COLO668 (cell line): ENCODE data around the gene MAP2K1.
"Not testable (repeated sequence)": the region's sequence is repeated elsewhere in the genome, so short reads cannot be mapped to it uniquely, and the experiment has no call there.

Source experiments
- DNase-seq: peaks from one replicate; lab custom pipeline; 2025; ENCODE audit not compliant: unreplicated experiment; lab: John Stamatoyannopoulos, UW

MAP2K1 gene

GRCh38 chr15:66474135-66474534, 87.4 kb downstream of the MAP2K1 start:
- no peak for DNase-seq

DNA sequence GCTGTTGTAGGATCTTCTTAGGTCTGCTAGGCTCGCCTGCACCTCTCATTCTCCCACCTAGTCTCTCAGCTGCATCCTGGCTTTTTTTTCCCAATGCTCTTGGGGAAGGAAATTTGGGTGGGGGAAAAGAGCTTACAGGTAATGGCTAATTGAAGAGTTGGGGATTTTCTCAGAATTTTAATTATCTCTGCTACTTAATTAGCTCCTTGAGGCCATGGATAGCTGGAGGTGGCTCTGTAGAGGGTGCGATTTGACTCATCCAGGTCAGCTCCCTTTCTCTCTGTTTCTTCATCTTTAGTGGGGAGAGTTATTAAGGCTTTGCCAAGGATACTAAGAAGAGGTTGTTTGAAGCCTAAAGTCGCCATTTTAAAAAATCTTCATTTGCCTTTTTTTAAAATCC, 88.3 kb downstream of the MAP2K1 start:
- no peak for DNase-seq

DNA sequence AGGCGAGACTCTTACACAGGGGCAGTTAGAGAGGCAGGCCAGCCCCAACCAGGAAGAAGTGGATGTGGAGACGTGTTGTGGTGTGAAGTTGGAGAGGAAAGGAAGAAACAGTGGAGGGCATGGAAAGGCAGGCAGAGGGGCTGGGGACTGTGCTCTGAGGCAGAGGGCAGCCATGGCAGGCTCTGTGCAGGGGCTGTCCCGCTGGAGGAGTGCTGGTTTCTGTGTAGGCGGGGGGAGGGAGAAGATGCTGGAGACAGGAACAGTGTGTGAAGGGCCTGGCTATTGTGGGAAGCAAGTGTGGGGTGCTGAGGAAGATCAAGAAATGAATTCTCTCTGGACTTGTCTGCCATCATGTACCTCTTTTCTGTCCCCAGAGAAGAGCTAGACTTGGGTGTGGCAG, 89.8 kb downstream of the MAP2K1 start:
- DNase-seq: no peak

GRCh38 chr15:66477011-66477410, 90.3 kb downstream of the MAP2K1 start:
- DNase-seq: no peak

DNA sequence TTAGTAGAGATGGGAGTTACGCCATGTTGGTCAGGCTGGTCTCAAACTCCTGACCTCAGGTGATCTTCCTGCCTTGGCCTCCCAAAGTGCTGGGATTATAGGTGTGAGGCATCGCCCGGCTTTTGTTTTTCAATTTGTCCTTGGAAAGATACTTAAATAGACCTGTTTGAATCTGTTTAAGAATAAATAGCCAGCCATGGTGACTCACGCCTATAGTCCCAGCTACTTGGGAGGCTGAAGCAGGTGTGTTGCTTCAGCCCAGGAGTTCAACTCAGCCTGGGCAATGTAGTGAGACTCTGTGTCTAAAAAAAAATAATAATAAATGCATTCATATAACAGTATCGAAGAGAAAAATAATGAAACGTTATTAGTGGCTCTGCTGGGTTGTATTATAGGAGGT, 93.6 kb downstream of the MAP2K1 start:
- no peak for DNase-seq

DNA sequence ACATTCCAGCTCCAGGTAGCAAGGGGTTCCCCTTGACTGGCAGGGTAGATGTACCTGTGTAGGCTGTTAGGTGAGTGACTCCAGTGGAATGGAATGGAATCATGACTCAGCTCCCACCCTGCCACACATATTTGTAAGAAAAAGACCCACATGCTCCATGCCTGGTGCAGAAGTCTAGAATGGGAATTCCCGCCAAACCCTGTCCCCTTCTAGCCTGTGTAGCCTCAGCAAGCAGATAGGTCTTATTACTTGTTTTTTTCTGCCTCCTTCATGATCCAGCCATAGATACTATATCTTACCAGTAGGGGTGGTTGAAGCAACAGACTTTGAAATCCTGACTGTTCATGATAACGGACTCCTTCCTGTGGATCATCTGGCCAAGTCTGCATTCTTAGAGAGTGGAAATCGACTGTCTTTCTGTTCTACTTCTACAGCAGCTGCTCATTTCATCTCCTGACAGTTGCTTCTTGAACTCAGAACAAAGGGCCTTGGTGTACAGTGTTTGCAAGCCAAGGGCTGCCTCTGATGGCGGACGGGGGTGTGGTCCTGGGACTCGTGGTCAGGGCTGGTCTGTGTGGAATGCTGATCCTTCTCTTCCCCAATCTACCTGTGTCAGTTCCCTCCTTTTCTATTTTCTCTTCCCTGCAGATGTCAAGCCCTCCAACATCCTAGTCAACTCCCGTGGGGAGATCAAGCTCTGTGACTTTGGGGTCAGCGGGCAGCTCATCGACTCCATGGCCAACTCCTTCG, 94.6 kb downstream of the MAP2K1 start:
- DNase-seq: no peak

DNA sequence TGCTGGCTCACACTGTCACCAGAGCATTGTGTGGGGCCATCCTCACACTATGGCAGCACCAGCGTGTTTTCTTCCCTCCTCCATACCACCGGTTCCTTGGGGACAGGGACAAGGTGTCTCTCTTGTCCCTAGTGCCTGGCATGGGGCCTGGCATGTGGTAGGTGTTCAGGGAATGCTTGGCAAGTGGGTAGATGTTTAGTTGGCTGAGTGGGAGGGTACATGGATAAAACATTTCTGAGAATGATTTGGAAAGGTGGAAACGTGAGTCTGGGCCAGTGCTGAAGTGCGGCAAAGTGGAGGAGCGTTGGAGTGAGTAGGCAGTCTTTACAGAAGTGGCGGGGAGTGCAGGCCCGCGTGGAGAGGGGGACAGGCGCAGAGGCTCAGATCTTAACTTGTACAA, 95.8 kb downstream of the MAP2K1 start:
- DNase-seq: no peak

GRCh38 chr15:66483131-66483566, 96.4 kb downstream of the MAP2K1 start:
- DNase-seq: peak; percentile 11

DNA sequence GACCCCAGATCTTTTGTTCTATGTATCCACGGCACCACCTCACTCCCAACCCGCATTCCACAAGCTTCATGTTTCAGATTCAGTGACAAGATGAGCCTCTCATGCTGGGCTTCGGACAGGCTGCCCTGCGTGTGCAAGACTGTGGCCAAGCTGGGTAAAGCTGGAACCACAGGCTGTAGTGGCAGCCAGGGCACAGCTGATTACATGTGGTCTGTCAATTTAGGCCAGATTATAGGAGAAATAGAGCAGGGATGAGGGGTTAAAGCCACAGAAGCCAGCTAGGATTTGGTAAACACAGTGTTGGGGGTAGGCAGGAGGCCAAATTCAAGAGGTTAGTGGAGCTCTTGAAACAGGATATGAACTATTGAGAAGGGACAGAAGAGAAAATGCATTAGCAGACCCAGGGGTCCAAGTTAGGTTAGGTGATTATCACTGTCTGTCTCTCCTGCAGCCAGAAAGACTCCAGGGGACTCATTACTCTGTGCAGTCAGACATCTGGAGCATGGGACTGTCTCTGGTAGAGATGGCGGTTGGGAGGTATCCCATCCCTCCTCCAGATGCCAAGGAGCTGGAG, 97.9 kb downstream of the MAP2K1 start:
- no peak for DNase-seq

- DNase-seq: no peak
Measured at GRCh38 chr15:66486887-66487286, 100.2 kb downstream of the MAP2K1 start.

- DNase-seq: no peak
Measured at GRCh38 chr15:66488525-66488924, 101.8 kb downstream of the MAP2K1 start.

DNA sequence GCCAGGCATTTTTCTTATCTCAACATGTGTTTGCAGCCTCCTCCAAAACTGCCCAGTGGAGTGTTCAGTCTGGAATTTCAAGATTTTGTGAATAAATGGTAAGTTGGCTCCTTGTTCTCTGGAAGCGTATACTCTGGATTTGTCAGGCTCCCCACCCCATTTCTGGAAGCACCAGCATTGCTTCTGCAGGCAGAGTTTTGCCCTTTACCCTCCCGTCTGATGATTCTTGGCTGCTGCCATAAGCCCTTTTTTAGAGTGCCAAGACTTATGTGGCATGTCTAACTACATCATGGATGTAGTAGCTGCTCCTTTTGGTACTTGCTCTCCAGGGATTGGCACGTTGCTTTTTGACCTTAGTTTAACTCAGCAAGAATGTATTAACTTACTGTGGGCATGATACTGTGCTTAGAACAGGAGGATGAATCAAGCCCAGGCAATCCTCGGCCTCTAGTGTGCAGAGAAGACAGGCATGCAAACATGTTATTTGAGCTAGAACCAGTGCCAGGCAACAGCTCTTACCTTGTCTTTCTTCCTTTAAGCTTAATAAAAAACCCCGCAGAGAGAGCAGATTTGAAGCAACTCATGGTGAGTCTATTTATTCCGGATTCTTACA, 102.6 kb downstream of the MAP2K1 start:
- no peak for DNase-seq

DNA sequence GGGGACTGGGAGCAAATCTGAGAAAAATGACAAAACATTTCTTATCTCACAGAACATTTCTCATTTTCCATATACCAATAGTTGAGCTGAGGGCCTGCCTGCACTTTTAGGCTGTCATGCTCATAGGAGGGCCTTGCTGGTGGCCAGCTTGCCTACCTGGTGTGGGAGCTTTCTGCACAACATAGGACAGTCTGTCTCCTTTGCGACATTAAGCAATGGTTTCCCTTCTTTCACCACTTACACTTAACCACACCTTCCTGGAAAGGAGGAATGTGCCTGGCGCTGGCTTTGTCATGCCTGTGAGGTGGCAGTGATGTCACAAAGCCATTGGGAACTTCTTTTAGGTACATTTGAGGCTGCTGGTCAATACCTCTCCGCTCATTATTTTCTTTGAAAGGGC, 105.1 kb downstream of the MAP2K1 start:
- no peak for DNase-seq

DNA sequence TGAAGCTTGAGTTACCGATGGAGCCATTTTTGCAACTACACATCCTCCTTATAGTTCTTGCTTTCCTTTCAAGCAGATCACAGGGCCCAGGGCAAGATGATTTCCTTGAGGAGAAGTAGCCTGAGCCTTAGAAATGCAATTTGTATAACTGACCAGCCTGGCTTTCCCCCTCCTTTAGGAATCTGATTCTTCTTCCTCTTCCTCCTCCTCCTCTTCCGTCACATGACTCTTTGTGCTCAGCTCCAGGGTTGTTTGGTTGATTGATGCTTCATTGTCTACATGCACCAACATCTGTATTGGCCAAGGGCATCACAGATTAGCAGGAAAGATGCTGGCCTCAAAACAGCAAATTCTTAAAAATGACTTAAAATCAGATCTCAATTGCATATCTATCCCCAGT, 107.5 kb downstream of the MAP2K1 start:
- no peak for DNase-seq

- DNase-seq: peak; percentile 23
Measured at GRCh38 chr15:66496951-66497501, 110.3 kb downstream of the MAP2K1 start.

GRCh38 chr15:66497502-66498455, 111.1 kb downstream of the MAP2K1 start, which contains the start of gene SNAPC5:
SNAPC5 (minus strand) TSS chr15:66497762; CDS start chr15:66497731, 31 bp downstream.
- peak; percentile 96 for DNase-seq

- DNase-seq: no peak
Measured at GRCh38 chr15:66498501-66499386, 112.0 kb downstream of the MAP2K1 start.

DNA sequence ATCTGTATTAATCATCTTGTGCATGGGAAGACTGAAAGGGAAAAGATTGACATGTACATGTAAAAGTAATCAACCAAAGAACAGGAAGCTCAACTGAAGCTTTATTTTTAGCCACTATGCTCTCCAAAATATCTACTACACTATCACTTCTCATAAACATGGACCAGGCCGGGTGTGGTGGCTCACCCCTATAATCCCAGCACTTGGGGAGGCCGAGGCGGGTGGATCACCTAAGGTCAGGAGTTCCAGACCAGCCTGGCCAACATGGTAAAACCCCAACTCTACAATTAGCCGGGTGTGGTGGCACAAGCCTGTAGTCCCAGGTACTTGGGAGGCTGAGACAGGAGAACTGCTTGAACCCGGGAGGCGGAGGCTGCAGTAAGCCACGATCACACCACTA, 113.6 kb downstream of the MAP2K1 start:
- DNase-seq: not testable (repeated sequence)

GRCh38 chr15:66502491-66502890, 115.8 kb downstream of the MAP2K1 start:
- DNase-seq: no peak
